Measurements from ENCODE around the gene NFIC.
"Not testable (repeated sequence)": the region's sequence is repeated elsewhere in the genome, so short reads cannot be mapped to it uniquely, and the experiment has no call there.

The NFIC gene

DNA sequence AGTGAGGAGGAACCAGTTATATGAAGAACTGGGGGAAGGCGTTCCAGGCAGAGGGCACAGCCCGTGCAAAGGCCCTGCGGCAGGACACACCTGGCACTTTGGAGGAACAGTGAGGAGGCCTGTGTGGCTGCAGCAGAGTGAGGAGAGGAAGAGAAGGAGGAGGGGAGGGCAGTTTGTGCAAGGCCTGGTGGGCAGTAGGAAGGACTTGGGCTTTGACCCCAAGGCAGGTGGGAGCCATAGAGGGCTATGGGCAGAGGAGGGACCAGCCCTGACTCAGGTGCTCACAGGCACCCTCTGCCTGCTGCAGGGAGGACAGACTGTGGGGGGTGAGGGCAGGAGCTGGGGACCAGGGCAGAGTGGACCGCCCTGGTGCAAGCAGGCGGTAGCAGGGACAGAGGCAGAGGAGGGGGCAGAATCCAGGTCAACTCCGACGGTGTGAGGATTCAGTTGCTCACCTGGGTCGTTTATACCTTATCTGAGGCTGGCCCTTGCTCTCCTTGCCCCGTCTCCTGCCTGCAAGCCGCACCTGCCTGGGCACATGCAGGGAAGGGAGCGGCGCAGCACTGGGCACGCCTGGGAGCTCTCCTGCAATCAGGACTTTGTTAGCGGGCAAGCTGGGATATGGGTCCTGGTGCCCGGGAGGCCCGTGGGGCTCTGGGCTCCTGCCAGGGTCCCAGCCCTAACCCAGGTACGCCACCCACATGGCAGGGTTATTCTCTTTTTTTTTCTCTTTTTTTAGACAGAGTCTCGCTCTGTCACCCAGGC is 34.8 kb downstream of the NFIC start:
- DNase-seq = no peak

DNA sequence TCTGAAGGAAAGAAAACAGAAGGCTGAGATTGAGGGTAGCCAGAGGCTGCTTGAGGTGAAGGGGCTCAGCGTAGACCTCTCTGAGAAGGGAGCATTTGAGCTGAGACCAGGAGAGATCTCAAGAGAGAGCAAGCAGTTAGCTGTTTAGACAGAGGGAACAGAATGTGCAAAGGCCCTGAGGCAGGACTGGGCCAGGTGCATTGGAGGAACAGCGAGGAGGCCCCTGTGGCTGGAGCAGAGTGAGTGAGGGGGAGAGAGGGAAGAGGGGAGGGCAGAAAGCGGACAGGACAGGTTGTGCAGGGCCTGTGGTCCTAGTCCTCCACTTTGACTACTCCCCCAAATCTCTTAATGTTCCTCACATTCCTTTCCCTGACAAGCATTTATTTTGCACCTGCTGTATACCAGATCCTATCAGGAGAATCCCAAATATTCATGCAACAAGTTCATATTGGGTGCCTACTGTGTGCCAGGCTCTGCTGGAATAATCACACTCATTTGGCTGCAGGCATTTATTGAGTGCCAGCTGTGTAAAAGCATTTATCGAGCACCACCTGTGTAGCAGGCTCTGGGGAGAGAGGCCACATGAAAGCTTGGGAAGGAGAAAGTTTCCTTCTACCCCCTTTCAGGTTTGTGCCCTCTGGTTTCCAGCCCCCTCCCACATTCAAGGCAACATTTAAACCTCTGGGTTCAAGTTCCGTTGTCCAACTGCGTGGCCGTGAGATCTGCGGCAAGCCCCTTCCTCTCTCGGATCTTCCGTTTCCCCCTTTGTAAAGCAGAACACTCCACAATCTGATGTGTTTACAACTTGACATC is 36.5 kb downstream of the NFIC start:
- no peak for DNase-seq

DNA sequence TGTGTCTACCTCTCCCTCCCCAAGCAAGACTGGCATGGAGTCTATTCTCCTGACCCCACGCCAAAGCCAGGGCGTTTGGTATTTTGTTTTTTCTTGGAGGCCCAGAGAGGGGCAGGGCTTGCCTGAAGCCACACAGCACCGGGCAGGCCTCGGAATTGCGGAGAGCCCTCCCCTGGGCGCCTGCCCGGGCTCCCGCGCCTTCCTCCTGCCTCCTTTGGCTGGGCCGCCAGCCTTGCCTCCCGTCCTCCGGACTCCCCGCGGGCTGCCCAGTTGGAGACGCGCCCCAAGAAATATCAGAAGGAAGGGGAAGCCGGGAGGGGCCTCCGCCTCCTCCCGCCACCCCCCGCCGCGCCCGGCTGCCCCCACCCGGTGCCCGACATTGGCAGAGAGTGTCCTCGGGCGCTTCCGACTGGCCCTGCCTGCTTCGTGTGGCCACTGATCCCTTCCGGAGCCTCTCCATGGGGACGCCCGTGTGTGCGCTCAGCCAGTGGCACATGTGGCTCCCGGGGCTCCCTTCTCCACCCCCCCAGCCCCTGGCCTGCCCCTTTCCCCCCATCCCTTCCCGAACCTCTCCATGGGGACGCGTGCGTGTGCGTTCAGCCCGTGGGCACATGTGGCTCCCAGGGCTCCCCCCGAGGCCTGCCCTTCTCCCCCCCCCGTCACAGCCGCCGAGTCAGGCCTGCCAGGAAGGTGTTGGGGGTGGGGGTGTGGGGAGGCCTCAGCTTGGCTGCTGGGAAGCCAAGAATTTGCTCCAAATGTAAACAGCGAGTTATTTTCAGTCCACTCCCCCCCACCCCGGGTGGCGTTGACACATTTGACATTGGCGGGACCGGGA is 37.3 kb downstream of the NFIC start:
- DNase-seq = no peak

DNA sequence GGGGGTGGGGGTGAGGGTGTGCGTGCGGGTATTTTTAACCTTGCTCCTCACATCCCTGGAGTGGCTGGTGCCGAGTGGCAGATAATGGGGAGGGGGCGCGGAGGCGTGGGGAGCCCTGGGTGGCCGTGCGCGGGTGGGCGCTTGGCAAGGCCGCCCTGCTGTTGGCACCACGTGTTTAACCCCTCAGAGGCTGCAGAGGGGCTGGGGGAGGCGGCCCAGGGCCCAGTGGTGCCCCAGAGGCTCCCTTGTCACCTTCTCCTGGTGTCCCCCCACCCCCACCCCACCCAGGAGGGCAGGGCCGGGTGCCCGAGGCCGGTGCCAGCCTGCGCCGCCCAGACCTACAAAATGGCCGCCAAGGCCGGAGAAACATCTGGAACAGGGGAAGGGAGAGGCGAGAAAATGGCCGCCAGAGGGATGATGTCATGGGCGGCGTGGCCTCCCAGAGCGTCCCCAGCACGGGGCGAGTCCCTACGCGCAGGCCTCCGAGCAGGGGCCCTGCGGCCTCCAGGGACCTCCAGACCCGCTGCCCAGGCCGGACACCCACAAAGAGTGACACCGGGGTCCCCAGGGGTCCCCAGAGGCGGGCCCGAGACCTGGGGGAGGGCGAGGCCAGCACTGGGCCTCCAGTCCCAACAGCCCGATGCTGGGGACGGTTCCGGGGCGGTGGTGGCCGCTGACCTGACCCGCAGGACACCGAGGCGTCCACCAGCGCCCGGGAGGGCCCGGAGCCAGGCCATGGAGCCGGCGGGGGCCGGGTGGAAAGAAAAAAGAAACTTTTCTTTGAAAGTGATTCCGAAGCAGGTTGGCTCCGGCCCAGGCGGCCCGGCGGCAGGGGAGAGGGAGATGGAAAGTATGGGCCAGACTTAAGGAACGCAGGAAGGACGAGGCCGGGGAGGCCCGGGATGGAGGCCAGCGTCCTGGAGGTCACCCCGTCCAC is 38.2 kb downstream of the NFIC start:
- no peak for DNase-seq

DNA sequence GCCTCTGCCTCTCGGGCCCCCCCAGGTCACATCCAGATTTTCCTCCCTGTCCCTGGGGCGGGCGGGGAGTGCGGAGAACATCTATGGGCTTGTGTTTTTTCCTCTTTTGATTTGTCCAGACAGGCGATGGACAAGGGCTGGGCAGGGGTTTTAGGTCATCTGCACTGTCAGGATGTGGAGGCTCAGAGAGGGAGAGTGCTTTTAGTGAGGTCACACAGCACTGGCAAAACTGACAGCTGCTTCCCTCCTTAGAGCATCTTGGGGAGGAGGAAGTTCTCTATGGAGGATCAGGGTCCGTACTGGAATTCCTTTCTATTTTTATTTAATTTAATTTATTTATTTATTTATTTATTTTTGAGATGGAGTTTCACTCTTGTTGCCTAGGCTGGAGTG is 38.9 kb downstream of the NFIC start:
- DNase-seq = no peak

DNA sequence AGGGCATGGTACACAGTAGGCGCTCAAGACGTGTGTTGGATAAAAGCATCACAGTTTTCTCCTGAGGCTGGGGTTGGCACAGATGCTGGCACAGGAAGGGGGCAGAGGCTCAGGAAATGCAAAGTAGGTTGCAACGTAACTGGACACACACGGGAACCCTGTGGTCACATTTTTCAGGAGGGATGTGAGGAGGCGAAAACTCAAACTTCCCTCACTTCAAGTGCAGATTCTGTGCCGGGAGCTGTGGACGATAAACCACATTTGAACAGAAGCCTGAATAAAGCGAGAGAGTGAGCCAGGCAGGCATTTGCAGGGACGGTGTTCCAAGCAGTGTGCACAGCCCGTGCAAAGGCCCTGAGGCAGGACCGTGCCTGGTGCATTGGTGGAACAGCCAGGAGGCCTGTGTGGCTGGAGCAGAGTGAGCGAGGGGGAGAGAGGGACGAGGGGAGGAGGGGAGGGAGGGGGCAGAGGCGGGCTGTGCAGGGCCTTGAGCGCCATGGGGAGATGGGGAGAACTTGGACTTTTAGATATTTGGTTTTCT is 40.3 kb downstream of the NFIC start:
- DNase-seq = no peak

DNA sequence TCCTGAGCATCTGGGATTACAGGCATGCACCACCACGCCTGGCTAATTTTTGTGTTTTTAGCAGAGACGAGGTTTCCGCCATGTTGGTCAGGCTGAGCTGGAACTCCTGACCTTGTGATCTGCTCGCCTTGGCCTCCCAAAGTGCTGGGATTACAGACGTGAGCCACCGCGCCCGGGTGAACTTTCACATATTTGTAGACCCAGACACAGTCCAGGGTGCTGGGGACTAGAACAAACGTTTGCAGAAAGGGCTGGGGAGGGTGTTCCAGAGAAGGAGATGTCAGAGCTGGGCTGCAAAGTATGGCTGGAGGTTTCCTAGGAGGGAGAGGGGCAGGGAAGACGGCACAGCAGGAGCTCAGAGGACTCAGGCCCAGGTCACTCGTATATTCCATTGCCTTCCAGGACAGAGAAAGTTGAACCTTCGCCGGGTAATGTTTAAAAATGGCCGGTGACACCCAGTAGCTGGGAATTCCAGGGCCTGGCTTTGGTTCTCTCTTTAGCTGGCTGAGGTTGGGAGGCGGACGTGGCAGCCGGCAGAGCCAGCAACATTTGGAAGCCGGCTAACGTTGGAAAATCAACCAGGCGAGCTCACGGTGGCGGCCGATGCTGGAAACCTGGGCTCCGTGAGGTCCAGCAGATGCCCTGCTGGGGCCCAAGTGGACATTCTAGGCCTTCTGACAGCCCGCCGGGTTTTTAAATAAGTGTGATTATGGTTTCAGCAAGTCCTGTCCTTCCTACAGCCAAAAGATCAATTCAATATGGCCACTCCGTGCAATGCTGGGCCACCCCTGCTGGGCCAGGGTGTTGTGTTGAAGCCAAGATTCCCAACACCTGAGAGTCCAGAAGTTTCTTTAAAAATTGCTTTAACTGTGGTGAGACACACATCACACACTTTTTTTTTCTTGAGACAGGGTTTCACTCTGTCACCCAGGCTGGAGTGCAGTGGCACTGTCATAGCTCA is 41.5 kb downstream of the NFIC start:
- DNase-seq = no peak

DNA sequence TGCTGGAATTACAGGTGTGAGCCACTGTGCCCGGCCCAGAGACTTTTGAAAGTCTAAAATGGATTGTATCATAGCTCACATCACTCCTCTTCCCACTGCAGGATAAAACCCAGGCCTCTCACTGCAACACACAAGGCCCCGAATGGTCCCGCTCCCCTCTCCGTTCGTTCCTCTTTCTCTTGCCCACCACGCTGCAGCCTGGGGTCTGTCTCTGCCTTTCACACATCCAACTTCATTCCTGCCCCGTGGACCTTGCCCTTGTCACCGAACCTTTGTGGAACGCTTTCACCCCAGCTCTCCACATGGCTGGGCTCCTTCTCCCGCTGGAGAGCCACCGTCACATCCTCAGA is 42.6 kb downstream of the NFIC start:
- no peak for DNase-seq

DNA sequence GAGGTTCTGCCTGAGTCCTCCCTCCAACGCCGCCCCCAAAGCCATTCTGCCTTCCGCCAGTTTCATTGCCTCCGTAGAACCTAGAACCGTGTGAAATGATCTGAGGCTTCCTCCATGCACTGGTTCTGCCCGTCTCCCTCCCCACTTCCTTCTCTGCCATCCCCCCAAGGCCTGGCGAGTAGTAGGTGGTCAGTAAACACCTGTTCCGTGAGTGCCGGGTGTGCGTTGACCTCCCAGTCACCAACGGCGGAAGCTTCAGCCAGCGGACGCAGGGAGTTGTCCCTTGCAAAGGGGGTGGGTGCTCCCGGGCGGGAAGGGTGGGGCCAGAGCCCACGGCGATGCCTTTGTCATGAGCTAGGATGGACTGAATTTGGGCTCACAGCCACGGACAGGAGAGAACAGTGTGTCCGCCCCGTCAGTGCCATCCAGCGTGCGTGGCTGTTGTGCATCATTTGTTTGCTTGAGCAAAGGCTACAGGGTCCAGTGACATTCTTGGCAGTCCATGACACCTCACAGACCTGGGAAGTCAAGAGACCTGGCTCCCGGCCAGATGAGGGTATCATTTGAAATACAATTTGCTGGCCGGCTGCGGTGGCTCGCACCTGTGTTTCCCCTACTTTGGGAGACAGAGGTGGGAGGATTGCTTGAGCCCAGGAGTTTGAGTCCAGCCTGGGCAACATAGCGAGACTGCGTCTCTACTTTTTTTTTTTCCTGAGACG is 43.1 kb downstream of the NFIC start:
- DNase-seq = no peak

DNA sequence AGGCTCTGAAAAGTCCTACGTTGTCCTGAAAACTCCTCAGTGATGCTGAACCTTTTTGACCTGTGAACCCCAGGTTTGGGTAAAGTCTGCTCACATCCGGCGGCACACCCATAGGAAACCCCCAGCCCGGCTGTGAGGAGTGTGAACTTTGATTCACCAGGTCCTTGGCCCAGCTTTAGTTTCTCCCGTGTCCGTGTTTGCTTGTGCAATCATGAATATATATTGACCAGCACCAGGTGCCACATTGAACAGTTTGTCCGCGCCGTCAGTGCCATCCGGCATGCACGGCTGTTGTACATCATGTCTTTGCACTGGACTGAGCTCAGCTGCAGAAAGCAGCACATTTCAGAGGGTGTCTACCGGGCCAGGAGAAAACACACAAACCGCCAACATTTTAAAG is 45.3 kb downstream of the NFIC start:
- no peak for DNase-seq

DNA sequence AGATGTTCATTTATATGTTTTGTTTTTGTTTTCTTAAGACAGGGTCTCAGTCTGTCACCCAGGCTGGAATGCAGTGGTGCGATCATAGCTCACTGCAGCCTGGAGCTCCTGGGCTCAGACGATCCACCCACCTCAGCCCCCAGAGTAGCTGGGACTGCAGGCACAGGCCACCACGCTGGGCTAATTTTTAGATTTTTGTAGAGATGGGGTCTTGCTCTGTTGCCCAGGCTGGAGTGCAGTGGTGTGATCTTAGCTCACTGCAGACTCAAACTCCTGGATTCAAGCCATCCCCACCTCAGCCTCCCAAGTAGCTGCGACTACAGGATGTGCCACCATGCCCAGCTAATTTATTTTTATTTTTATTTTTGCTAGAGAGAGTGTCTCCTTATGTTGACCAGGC is 45.7 kb downstream of the NFIC start:
- DNase-seq = no peak

DNA sequence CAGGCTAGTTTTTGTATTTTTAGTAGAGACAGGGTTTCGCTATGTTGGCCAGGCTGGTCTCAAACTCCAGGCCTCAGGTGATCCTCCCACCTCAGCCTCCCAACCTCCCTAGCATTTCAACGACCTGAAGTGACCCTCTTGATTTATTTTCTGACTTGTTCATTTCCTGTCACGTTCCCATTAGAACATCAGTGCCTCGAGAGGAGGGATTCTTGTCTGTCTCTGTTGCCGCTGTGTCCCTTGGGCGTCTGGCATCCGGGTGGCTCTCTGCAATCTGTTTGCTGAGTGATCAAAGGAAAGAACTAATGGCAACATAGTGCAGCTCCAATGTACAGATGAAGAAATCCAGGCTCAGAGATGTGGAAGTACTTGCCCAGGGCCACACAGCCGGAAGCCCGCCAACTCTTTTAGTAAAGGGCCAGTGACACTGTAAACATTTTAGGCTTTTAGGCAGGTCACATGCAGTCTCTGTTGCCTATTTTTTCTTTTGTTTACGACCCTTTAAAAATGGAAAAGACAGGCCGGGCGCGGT is 47.5 kb downstream of the NFIC start:
- DNase-seq = no peak

DNA sequence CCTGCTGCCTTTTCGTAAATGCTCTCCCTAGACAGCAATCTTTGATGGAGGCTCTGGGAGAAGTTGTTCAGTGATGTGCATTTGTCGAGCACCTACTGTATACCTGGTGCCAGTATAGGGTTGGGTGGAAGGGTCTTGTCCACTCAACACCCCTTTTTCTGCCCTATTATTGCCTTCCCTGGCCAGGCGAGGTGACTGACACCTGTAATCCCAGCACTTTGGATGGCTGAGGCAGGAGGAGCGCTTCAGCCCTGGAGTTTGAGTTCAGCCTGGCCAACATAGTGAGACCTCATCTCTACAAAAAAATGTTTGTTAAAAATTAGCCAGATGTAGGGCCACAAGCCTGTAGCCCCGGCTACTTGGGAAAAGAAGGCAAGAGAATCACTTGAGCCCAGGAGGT is 49.3 kb downstream of the NFIC start:
- DNase-seq = no peak

DNA sequence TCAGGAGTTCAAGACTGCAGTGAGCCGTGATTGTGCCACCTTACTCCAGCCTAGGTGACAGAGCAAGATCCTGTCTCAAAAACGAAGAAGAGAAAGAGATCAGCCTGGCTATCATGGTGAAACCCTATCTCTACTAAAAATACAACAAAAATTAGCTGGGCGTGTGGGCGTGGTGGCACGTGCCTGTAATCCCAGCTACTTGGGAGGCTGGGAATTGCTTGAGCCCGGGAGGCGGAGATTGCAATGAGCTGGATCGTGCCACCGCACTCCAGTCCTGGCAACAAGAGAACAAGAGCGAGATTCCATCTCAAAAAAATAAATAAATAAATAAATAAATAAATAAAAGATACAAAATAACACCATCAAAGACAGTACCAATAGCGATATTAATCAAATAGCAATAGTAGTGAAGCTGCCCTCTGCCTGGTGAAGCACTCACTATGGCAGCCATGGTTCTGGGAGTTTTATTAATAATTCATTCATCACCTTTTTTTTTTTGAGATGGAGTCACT is 53.9 kb downstream of the NFIC start:
- DNase-seq = no peak

DNA sequence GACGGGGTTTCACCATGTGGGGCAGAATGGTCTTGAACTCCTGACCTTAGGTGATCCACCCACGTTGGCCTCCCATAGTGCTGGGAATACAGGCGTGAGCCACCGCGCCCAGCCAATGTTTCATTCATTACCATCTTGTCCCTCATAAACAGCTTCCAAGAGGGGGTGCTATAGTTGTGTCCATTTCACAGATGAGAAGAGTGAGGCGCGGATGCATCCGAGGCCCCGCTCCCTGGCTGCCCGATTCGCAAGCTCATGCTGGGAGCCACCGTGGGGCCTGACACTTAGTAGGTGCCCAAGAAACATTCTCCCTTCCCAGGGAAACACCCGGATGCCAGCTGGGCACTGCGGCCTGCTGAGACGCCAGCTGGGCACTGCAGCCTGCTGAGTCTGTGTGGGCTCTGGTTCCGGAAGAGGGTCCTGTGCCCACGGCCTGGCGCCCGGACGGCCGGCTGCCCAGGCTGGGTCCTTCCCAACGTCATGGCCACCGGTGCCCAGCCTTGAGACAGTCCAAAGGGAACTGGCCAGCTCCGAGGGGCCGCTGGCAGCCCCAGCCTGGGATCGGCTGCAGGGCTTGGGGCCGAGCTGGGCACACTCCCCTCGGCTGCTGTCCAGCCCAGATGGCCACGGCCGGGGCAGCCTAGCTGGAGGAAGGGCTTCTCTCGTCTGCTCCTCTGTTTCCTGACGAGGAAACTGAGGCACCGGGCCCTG is 54.7 kb downstream of the NFIC start:
- no peak for DNase-seq

DNA sequence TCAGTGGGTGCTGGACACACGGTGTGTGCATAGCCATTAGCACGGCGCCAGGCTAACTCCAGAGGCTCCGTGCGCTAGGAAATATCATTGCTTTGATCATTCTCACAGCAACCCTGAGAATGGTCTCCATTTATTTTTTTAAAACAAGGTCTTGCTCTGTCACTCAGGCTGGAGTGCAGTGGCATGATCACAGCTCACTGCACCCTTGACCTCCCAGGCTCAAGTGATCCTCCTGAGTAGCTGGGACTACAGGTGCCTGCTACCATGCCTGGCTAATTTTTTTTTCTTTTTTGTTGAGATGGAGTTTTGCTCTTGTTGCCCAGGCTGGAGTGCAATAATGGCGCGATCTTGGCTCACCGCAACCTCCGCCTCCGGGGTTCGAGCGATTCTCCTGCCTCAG is 55.3 kb downstream of the NFIC start:
- DNase-seq = not testable (repeated sequence)

DNA sequence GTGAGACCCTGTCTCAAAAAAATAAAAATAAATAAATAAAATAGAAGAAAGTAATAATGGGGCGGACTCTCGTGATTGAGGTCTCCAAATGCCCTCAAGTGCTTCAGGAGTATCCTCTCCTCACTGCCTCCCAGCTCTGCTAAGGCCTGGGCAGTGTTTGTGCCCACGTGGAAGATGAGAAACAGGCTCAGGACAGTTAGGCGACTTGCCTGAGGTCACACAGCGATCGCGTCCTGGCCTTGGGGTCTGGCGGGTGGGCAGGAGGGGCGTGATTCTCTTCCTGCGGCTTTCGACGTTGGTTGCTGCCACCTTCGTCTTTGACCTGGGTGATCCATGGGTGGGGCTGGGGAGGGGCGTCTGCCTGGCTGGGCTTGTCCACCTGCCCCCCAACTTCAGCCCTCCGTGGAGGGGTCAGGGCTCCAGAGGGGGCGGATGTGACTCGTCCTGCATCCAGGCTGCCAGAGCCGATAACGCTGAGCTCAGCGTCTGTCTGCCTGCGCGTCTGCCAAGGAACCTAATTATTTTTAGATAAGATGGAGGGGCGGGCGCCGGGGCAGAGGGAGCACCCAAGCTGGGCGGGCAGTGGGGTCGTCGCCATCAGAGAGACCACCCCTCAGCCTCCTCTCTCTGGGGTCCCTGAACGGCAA is 56.9 kb downstream of the NFIC start:
- DNase-seq = no peak

DNA sequence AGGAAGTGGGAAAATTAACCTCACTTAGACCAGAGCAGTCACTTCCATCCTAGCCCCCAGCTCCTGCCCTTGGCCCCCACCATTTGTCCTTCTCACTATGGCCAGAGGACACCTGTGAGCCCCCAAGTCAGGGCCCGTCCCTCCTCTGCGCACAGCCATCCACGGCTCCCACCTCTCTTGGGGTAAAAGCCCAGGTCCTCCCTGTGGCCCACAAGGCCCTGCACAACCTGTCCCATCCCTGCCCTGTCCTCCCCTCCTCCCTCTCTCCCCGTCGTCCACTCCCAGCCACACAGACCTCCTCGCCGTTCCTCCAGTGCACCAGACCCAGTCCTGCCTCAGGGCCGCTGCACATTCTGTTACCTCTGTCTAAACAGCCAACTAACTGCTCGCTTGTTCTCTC is 60.0 kb downstream of the NFIC start:
- DNase-seq = no peak

DNA sequence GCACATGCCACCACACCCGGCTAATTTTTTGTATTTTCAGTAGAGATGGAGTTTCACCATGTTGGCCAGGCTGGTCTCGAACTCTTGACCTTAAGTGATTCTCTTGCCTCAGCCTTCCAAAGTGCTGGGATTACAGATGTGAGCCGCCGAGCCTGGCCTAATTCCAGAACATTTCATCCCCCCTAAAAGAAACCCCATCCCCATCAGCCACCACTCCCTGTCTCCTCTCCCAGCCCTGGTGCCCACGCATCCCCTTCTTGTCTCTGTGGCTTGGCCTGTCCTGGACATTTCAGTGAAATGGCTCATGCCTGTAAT is 63.9 kb downstream of the NFIC start:
- not testable (repeated sequence) for DNase-seq
